GM19463 (cell line): Measurements from ENCODE around the gene HNRNPU.

Source experiments
- ATAC-seq: cut with Tn5 transposase; IDR thresholded peaks from one replicate; pipeline ENCODE4 v1.9.1; 2021; ENCODE audit warnings: mild to moderate bottlenecking, moderate library complexity; ENCODE audit not compliant: unreplicated experiment

HNRNPU gene

DNA sequence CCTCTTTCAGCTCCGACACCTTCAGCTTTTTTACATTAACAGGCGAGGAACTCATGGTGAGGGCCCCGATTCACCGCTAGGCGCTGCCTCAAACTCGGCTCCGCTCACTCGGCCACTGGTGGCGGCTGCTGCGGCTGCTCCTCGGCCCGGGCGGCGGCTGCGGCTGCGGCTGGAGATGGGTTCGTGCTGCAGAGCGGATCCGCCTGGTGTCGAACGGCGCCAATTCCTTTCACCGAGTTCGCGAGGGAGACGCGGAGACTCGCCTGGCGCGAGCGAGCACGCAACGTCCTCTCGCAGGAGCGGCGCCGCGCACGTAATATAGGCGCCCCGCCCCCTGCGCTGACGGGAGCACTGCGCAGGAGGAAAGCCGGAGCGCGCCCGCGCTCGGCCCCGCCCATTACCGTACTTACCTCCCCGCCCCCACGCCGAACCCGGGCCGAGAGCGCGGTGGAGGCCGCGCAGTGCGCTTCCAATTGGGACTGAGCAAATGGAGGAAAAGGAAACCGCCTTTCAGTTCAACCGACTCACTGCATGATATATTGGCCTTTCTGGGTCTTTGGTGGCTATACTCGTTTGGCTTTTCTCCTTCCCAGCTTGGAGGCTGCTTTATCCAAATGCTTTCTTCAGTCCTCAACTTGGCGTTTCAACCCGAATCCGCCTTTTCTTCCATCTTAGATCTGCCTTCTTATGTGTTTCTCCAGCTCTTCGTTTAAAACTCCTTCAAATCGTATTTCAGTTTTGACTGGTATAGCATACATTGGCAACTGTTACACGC lies at the start of gene HNRNPU:
TSS of gene HNRNPU (minus strand) at position 291 of the 775 bp plus-strand sequence. CDS start at position 55, 236 bp downstream.
- peak; percentile 61 for ATAC-seq

DNA sequence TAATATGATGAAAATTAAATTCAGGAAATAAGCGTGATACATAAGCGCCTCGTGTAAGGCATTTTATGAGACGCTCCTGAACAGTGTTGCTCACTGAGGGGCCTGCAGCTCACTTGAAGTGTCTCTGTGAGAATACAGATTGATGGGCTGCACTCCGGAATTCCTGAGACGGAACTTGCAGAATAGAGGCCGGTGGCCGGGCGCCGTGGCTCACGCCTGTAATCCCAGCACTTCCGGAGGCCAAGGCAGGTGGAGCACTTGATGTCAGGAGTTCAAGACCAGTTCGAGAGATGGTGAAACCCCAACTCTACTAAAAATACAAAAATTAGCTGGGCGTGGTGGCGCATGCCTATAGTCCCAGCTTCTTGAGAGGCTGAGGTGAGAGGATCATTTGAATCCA lies 49.5 kb upstream of the HNRNPU start:
- no peak for ATAC-seq

GRCh38 chr1:244904119-244904518 lies 39.8 kb upstream of the HNRNPU start:
- no peak for ATAC-seq

DNA sequence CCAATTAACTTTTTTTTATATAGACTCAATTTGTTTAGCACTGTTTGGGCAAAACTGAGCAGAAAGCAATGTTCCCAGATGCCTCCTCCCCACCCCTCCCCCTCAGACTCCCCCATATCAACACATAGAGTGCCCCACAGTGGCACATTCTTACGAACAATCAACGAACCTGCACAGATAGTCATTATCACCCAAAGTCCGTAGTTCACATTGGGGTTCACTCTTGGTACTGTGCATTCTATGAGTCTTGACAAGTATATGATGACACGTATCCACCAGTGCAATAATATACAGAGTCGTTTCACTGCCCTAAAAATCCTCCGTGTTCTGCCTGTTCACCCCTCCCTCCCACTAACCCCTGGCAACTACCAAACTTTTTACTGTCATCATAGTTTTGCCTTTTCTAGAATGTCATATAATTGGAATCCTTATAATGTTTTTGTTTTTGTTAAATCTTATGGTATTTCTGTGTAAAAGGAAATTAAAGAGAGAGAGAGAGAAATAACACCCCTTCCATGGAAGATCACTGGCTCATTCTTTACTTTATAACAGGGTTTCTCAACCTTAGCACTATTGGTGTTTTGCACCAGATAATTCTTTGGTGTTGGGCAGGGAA lies 37.2 kb upstream of the HNRNPU start:
- ATAC-seq, result no peak

DNA sequence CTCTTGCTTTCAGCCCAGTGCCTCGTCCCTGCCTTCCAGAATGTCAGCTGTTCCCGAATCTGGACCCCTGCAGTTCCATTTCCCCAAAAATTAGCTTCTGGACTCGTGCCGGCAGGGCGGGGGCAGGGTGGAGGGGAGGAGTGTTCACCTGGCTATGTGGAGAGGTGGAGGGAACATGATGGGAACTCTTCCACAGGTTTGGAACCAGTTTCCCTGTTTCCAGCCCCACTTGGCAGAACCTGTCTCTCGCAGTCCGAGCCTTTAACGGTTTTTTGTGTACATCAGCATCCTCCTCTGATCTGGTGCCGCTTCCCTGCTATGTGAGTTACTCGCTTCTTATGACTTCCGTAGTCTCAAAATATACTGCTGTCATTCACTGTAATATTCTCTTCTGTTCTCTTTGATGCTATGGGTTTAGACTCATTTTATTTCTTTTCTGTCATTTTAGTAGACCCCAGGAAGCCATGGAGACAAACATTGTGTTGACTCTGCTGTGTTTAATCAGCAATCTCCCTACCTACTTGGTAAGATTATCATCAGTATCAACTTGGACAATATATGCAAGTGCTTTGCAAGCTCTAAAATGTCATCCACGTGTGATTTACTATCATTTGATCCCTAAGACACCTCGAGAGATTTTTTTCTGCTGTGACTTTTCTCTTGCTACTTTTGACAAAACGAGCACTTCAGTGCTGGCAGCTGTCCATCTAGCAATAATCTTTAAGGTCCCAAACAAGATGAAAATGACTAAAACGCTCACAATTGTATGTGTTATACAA lies 33.3 kb upstream of the HNRNPU start:
- ATAC-seq, result no peak

DNA sequence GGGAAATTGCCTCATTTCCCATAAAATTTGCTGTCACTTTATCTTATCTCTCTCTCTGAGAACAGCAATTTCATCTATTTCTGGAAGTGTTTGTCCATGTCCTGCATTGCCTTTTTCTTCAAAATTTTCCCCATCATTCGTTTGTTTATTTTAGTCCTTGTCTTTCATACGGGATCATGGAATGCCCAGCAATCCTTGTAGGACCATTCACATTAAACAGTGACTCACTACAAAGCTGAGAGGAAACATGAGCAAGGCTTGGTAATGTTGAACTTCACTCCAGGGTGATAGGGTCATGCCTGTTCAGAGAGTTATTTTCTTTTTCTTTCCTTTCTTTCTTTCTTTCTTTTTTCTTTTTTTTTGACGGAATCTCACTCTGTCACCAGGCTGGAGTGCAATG lies 32.2 kb upstream of the HNRNPU start:
- ATAC-seq, result no peak

DNA sequence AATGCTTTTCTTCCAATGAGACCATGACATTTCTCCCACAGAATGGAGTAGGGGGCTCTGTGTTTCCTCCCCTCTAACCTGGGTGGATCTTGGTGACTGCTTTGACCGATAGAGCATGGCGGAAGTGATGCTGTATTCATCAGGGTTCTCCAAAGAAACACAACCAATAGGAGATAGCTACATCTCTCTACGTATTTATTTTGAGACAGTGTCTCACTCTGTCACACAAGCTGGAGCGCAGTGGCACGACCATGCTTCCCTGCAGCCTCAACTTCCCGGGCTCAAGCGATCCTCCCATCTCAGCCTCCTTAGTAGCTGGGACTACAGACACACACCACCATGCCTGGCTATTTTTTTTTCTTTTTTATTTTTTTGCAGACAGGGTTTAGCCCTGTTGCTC lies 29.5 kb upstream of the HNRNPU start:
- ATAC-seq, result no peak

GRCh38 chr1:244887281-244887680 lies 22.9 kb upstream of the HNRNPU start:
- no peak for ATAC-seq

- ATAC-seq, result no peak
These were observed 17.4 kb upstream of the HNRNPU start for GRCh38 chr1:244881552-244882280.

DNA sequence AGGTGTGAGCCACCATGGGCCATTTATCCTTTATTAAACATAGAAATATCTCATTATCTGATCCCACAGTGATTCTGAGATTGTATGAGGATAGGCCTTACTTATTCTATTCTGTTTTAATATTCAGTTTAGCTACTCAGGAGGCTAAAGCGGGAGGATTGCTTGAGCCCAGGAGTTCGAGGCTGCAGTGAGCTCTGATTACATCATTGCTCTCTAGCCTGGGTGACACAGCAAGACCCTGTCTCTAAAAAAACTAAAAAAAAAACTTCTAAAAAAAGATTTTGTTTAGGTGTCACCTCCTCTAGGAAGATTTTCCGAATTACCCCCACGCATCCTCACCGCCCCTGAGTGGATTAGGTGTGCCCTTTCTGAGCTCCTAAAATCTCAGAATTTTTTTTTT lies 14.3 kb upstream of the HNRNPU start:
- no peak for ATAC-seq

DNA sequence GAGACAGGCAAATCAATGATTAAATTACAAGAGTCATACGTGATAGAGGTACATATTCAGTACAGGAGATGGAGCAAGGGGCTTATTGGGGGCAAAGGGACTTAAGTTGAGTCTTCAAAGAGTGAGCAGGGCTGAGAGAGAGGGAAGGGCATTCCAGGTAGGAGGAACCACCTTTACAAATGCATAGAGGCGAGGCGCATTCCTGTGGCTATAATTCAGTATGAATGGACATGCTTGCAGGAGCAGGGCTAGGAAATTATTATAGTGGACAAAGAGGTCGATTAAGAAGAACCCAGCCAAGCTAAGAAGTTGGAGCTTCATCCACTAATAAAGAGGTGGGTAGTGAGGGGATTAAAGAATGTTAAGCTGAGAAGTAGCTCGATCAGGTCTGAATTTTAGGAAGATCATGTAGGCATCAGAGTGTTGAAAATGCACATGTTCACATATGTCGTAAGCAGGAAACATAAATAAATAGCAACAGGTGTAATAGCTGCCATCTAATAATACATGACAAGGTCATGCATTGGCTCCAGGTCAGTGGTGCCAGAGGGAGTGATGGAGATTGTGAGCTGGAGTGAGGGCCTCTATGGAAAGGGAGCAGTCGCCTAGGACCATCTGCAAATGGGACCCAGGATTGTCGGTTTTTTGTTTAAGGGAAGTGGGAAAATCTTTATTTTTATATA lies 12.0 kb upstream of the HNRNPU start:
- ATAC-seq, result no peak

DNA sequence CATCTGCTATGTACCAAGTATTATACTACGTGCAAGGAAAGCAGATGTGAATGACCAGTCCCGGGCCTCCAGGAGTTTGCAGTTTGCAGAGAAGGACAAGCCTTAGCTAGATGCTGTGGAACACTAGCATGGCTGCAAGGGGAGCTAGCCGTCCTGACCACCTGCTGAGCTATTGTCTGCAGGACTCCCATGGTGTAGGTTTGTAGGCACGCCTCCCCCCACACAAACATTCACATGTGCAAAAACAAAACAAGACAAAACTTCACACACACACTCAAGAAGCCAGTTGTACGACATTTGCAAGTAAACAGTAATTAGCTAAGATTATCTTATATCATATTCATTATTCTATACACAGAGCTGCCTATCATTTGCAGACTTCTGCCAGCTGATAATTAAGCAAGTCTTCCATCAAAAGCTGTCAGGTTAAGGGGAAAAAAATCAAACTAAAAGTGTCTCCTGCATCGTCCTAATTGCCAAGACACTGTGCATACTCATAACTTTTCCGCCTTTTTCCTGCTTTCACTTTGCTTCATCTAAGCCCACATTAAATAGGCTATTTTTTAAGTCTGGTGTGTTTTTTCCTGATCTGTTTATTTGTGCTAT lies 10.7 kb upstream of the HNRNPU start:
- no peak for ATAC-seq

DNA sequence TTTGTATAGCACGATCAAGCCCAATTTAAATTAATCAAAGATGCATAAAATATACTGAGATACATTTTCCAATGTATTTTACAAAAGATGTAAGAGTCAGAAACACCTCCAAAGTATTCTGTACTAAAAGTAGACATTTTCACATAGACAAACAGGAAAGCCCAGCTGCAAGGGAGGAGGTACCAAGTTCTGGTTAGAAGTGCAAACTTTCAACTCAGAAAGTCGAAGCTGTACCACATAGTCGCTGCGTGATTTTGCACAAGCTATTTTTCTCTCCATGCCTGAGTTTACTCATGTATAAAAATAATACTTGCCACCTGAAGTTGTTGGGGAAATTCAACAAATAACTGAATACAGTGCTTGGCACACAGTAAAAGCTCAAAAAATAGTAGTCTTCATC lies 5.6 kb upstream of the HNRNPU start:
- no peak for ATAC-seq

DNA sequence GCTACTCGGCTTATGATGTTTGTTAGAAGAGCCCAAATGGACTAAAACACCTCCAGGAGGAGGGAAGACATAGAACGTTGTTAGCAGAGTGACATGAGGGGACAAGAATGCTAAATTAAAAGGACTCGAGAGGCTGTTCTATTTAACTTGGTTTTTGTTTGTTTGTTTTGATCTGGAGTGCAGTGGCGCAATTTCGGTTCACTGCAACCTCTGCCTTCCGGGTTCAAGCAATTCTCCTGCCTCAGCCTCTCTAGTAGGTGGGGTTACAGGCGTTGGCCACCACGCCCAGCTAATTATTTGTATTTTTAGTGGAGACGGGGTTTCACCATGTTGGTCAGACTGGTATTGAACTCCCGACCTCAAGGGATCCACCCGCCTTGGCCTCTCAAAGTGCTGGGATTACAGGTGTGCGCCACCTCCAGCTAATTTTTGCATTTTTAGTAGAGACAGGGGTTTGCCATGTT lies 5.1 kb upstream of the HNRNPU start:
- ATAC-seq, result no peak

DNA sequence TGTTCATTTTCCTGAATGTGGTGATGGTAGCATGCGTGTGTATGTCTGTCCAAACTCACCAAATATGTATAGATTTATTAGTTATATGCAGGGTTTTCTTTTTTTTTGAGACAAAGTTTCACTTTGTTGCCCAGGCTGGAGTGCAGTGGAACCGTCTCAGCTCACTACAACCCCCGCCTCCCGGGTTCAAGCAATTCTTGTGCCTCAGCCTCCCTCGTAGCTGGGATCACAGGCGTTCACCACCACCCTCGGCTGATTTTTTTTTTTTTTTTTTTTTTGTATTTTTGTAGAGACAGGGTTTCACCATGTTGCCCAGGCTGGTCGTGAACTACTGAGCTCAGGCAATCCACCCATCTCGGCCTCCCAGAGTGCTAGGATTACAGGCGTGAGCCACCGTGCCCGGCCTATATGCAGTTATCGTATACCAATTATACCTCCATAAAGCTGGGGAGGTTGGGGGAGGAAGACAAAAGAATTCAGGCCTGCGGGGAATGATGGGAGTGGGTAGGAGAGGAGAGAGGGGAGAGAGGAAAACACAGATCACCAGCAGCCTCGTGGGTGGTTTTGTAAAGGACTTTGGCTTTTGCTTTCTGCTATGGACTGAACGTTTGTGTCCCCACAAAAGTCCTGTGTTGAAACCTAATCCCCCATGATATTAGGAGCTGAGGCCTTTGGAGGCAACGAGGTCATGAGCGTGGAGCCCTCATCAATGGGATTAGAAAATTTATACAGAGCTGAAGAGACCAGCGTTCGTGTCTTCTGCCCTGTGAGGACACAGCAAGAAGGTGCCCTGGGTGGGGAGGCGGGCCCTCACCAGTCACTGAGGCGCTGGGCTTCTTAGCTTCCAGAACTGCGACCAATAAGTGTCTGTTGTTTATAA lies 4.4 kb upstream of the HNRNPU start:
- ATAC-seq, result no peak

GRCh38 chr1:244866355-244866754 lies 2.0 kb upstream of the HNRNPU start:
- no peak for ATAC-seq

DNA sequence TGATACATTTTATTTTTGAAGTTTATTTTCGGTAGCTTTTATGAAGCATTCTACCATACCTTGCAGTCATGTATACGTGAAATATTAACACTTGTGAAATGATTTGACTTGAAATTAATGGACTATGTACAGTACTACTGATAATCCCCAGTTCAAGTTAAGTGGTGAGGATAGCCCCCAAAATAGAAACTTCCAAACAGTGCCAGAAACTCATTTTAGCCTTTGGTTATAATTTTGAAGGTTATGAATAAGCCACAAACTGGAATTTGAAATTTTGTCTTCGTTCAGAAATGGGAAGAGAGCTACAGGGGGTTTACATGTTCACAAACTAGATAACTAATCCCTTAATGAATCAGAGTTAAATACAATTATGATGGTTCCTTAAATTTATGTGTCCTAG lies 1.5 kb upstream of the HNRNPU start:
- ATAC-seq, result no peak

DNA sequence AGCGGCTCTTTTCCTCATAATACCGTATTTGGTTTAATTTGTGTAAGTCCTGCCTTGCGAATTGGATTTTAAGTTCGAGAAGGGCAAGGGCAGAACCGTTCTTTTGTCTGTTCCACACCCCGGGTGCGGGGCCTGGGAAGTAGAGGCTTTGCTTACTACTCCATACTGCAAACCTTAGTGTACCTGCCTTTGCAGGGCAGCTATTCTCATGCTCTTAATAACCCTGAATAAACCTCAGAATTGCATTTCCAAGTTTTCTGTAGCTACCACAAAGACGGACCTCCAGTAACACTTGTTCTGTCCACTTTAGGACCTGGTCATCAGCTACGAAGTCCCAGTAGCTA lies 657 bp upstream of the HNRNPU start:
- ATAC-seq, result no peak
